A673 (cell line): ENCODE results near the gene PID1. TPM values are rescaled to one million over a fixed set of nuclear protein-coding genes. Genes with fewer than 3 reads are reported as not detected.

Experiments used
- BruUV-seq: library from RNA; stranded (reverse); fragments of 400-500 nt; replicated peaks from 2 replicates; lab custom pipeline; 2021; lab: Mats Ljungman, UMichigan
- CTCF ChIA-PET: fragments of 300-600 bp; sonication (Branson Sonifier 250); formaldehyde crosslinking; loops from one replicate; lab custom pipeline; 2022; ENCODE audit warnings: antibody characterized with exemption; lab: Charles Lee
- POLR2A ChIA-PET: fragments of 300-600 bp; sonication (Branson Sonifier 250); formaldehyde crosslinking; loops from one replicate; lab custom pipeline; 2022; ENCODE audit warnings: antibody characterized with exemption; ENCODE audit not compliant: low non-redundant PET; lab: Charles Lee
- DNase-seq: peaks from one replicate; pipeline ENCODE4 v3.0.0-alpha.2; 2015; ENCODE audit warnings: low spot score
- H3K27ac ChIP-seq: fragments of 200-600 bp; sonication (generic); 2 replicates; pipeline ENCODE4 v1.5.1; 2016; ENCODE audit warnings: mixed run types, low read depth, mild to moderate bottlenecking, mixed read lengths, antibody characterized with exemption, low read length; ENCODE audit not compliant: poor library complexity, severe bottlenecking
- H3K27me3 ChIP-seq: fragments of 200-600 bp; sonication (generic); replicated peaks from 2 replicates; pipeline ENCODE4 v1.6.1; 2017; ENCODE audit warnings: mixed run types, low read depth, mild to moderate bottlenecking, mixed read lengths, antibody characterized with exemption, low read length; ENCODE audit not compliant: insufficient read depth, poor library complexity
- H3K36me3 ChIP-seq: fragments of 200-600 bp; sonication (generic); 2 replicates; pipeline ENCODE4 v1.6.1; 2016; ENCODE audit warnings: mixed run types, mild to moderate bottlenecking, mixed read lengths, antibody characterized with exemption, low read length; ENCODE audit not compliant: insufficient read depth, poor library complexity, severe bottlenecking
- H3K4me1 ChIP-seq: fragments of 200-600 bp; sonication (generic); 2 replicates; pipeline ENCODE4 v1.6.1; 2017; ENCODE audit warnings: mixed run types, mild to moderate bottlenecking, mixed read lengths, antibody characterized with exemption, low read length; ENCODE audit not compliant: insufficient read depth, poor library complexity, severe bottlenecking
- H3K4me3 ChIP-seq: fragments of 200-600 bp; sonication (generic); 2 replicates; pipeline ENCODE4 v1.5.1; 2016; ENCODE audit warnings: low read depth, mixed run types, mild to moderate bottlenecking, mixed read lengths, low read length; ENCODE audit not compliant: poor library complexity, severe bottlenecking
- H3K9me3 ChIP-seq: fragments of 200-600 bp; sonication (generic); 2 replicates; pipeline ENCODE4 v1.6.1; 2016; ENCODE audit warnings: mixed run types, low read depth, mild to moderate bottlenecking, mixed read lengths, antibody characterized with exemption, low read length; ENCODE audit not compliant: poor library complexity, severe bottlenecking
- CTCF ChIP-seq: fragments of 300-800, 200-600 bp; sonication (generic); conservative IDR thresholded peaks from 2 replicates; pipeline ENCODE4 v1.5.1; 2017; ENCODE audit warnings: low read depth, mild to moderate bottlenecking, antibody characterized with exemption, low read length, moderate library complexity, mixed read lengths
- EZH2 ChIP-seq: fragments of 200-600 bp; sonication (generic); IDR thresholded peaks from 2 replicates; pipeline ENCODE4 v1.6.1; 2017; ENCODE audit warnings: borderline replicate concordance, low read depth, mild to moderate bottlenecking, mixed read lengths, antibody characterized with exemption, low read length; ENCODE audit not compliant: poor library complexity, severe bottlenecking
- intact Hi-C: fragments of 100-400 bp; cut with micrococcal nuclease; formaldehyde crosslinking; loops from one replicate; pipeline ENCODE4 v1.10.0; 2022; ENCODE audit not compliant: unreplicated experiment
- total RNA-seq: library from RNA; stranded (reverse); gene quantifications from 2 replicates; pipeline ENCODE4 v1.2.3, GENCODE V29; 2021

The PID1 gene
- total RNA-seq, 1 experiment from 2014 or later: 1.5 TPM

- Histone ChIP-seq H3K4me3 (peak overlapping the region; percentile 22), H3K27ac (no peak overlapping the region), H3K9me3 (no peaks in the 10 kb centered on the region), H3K4me1 (peaks cover 5% of the 10 kb centered on the region), H3K27me3 (peaks cover 7% of the 10 kb centered on the region), H3K36me3 (no peaks in the 10 kb centered on the region)
- no TSS peak for BruUV-seq
- intact Hi-C loops: loop anchor here (1.0 to 10.0 kb wide), 5 partner anchors 140 to 1338 kb away; no protein-coding TSS in a partner anchor
- POLR2A ChIA-PET: interaction anchor here (0.5 kb wide), 1 partner anchor 174 kb away, joined by 3 read pairs; no protein-coding TSS in a partner anchor
- CTCF ChIA-PET: interaction anchor here (0.5 to 1.9 kb wide), 7 partner anchors 37 to 1792 kb away, joined by 3 to 6 read pairs (median 5); no protein-coding TSS in a partner anchor
- no peak for TF ChIP-seq CTCF
- no peak for TF ChIP-seq EZH2
- no peak for DNase-seq
Observed at GRCh38 chr2:229273006-229273722, 2.1 kb upstream of the PID1 start.

- POLR2A ChIA-PET: no interaction called here
- Histone ChIP-seq H3K27me3 (peaks cover 7% of the 10 kb centered on the region), H3K4me3 (no peak overlapping the region), H3K27ac (no peak overlapping the region), H3K9me3 (no peaks in the 10 kb centered on the region), H3K4me1 (peaks cover 5% of the 10 kb centered on the region), H3K36me3 (no peaks in the 10 kb centered on the region)
- TF ChIP-seq CTCF: no peak
- no peak for TF ChIP-seq EZH2
- no TSS peak for BruUV-seq
- intact Hi-C loops: loop anchor here (5.0 to 10.0 kb wide), 3 partner anchors 317 to 1335 kb away; no protein-coding TSS in a partner anchor
- CTCF ChIA-PET: no interaction called here
- DNase-seq: no peak
Observed at GRCh38 chr2:229269941-229270340, 1.1 kb downstream of the PID1 start.

- H3K4me1 ChIP-seq: peaks cover 5% of the 10 kb centered on the region
- no peaks in the 10 kb centered on the region for H3K36me3 ChIP-seq
- peaks cover 7% of the 10 kb centered on the region for H3K27me3 ChIP-seq
- DNase-seq: no peak
- no peak overlapping the region for H3K27ac ChIP-seq
- CTCF ChIA-PET: no interaction called here
- H3K9me3 ChIP-seq: no peaks in the 10 kb centered on the region
- TF ChIP-seq CTCF (no peak; the same call in 1 of the 2 replicates), EZH2 (no peak)
- BruUV-seq: no TSS peak
- H3K4me3 ChIP-seq: no peak overlapping the region
- intact Hi-C loops: no loop called here
- POLR2A ChIA-PET: no interaction called here
Observed at GRCh38 chr2:229269146-229269545, 1.9 kb downstream of the PID1 start.
